IMR-90 (cell line): ENCODE results near the gene LRRC52.

Source experiments
- BHLHE40 ChIP-seq: fragments of 150-350 bp; IDR thresholded peaks from 2 replicates; pipeline ENCODE4 v1.6.1; 2016; ENCODE audit warnings: mild to moderate bottlenecking, low read depth, low read length
- CEBPB ChIP-seq: IDR thresholded peaks from 2 replicates; pipeline ENCODE4 v1.6.1; 2012; ENCODE audit warnings: low read depth, low read length, improper control_type of control experiment
- FOS ChIP-seq: fragments of 150-350 bp; IDR thresholded peaks from 2 replicates; pipeline ENCODE4 v1.6.1; 2016; ENCODE audit warnings: low read depth, low read length
- MAFK ChIP-seq: IDR thresholded peaks from 2 replicates; pipeline ENCODE4 v1.6.1; 2012; ENCODE audit warnings: low read depth, low read length, improper control_type of control experiment
- MAZ ChIP-seq: IDR thresholded peaks from 2 replicates; pipeline ENCODE4 v1.6.1; 2012; ENCODE audit warnings: low read depth, mild to moderate bottlenecking, low read length, improper control_type of control experiment, moderate library complexity, borderline replicate concordance
- MXI1 ChIP-seq: IDR thresholded peaks from 2 replicates; pipeline ENCODE4 v1.6.1; 2012; ENCODE audit warnings: low read depth, mild to moderate bottlenecking, low read length, moderate library complexity, borderline replicate concordance
- POLR2A ChIP-seq: IDR thresholded peaks from 2 replicates; pipeline ENCODE4 v1.6.1; 2012; ENCODE audit warnings: mild to moderate bottlenecking, low read depth, low read length
- RAD21 ChIP-seq: IDR thresholded peaks from 2 replicates; pipeline ENCODE4 v1.6.1; 2012; ENCODE audit warnings: low read length, improper control_type of control experiment
- RCOR1 ChIP-seq: IDR thresholded peaks from 2 replicates; pipeline ENCODE4 v1.6.1; 2012; ENCODE audit warnings: mild to moderate bottlenecking, low read length, improper control_type of control experiment; ENCODE audit not compliant: insufficient replicate concordance
- RFX5 ChIP-seq: IDR thresholded peaks from 2 replicates; pipeline ENCODE4 v1.8.0; 2012; ENCODE audit warnings: low read depth, mild to moderate bottlenecking, low read length, moderate library complexity
- USF2 ChIP-seq: fragments of 150-350 bp; IDR thresholded peaks from 2 replicates; pipeline ENCODE4 v1.6.1; 2017; ENCODE audit warnings: mild to moderate bottlenecking, antibody characterized with exemption, low read length, low read depth
- TF ChIP-seq, protein P1 (sequence below): conservative IDR thresholded peaks from 2 replicates; pipeline ENCODE4 v1.5.1; 2012; ENCODE audit warnings: mild to moderate bottlenecking, low read depth, low read length, improper control_type of control experiment
- TF ChIP-seq, protein P2 (sequence below): fragments of 150-350 bp; IDR thresholded peaks from 2 replicates; pipeline ENCODE4 v1.6.1; 2016; ENCODE audit warnings: low read depth, mild to moderate bottlenecking, low read length, moderate library complexity, borderline replicate concordance

GRCh38 chr1:165577707-165578106, 33.9 kb downstream of the LRRC52 start:
- no peak for TF ChIP-seq CEBPB
- no peak for TF ChIP-seq POLR2A
- TF ChIP-seq, protein P1, sequence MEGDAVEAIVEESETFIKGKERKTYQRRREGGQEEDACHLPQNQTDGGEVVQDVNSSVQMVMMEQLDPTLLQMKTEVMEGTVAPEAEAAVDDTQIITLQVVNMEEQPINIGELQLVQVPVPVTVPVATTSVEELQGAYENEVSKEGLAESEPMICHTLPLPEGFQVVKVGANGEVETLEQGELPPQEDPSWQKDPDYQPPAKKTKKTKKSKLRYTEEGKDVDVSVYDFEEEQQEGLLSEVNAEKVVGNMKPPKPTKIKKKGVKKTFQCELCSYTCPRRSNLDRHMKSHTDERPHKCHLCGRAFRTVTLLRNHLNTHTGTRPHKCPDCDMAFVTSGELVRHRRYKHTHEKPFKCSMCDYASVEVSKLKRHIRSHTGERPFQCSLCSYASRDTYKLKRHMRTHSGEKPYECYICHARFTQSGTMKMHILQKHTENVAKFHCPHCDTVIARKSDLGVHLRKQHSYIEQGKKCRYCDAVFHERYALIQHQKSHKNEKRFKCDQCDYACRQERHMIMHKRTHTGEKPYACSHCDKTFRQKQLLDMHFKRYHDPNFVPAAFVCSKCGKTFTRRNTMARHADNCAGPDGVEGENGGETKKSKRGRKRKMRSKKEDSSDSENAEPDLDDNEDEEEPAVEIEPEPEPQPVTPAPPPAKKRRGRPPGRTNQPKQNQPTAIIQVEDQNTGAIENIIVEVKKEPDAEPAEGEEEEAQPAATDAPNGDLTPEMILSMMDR: no peak
- no peak for TF ChIP-seq MAFK
- TF ChIP-seq MXI1: no peak
- TF ChIP-seq RCOR1: no peak
- TF ChIP-seq BHLHE40: no peak
- no peak for TF ChIP-seq MAZ
- TF ChIP-seq, protein P2, sequence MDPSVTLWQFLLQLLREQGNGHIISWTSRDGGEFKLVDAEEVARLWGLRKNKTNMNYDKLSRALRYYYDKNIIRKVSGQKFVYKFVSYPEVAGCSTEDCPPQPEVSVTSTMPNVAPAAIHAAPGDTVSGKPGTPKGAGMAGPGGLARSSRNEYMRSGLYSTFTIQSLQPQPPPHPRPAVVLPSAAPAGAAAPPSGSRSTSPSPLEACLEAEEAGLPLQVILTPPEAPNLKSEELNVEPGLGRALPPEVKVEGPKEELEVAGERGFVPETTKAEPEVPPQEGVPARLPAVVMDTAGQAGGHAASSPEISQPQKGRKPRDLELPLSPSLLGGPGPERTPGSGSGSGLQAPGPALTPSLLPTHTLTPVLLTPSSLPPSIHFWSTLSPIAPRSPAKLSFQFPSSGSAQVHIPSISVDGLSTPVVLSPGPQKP: no peak
- TF ChIP-seq RFX5: no peak
- no peak for TF ChIP-seq USF2
- TF ChIP-seq RAD21: no peak
- TF ChIP-seq FOS: no peak
